A549 (cell line): ENCODE results near the gene PPIE.

Source experiments
- CTCF ChIP-seq: fragments of >200 bp; sonication (Bioruptor Twin); formaldehyde crosslinking; IDR thresholded peaks from 3 replicates; pipeline ENCODE4 v1.5.1; 2016
- EHMT2 ChIP-seq: fragments of 200-600 bp; sonication (generic); IDR thresholded peaks from 2 replicates; pipeline ENCODE4 v1.6.1; 2016; ENCODE audit warnings: antibody characterized with exemption, low read depth, mild to moderate bottlenecking, moderate library complexity
- GATA3 ChIP-seq: IDR thresholded peaks from 2 replicates; pipeline ENCODE4 v1.6.1; 2012; ENCODE audit warnings: borderline replicate concordance
- HDAC2 ChIP-seq: fragments of 200-600 bp; sonication (generic); IDR thresholded peaks from 2 replicates; pipeline ENCODE4 v1.6.1; 2016
- JUNB ChIP-seq: fragments of >200 bp; sonication (Bioruptor Twin); formaldehyde crosslinking; IDR thresholded peaks from 2 replicates; pipeline ENCODE4 v1.6.1; 2016
- NPAS2 ChIP-seq: fragments of 250-450 bp; sonication (Bioruptor Pico); IDR thresholded peaks from 2 replicates; pipeline ENCODE4 v1.8.0; 2022; ENCODE audit warnings: mild to moderate bottlenecking, moderate library complexity, borderline replicate concordance
- RCOR1 ChIP-seq: fragments of 150-350 bp; IDR thresholded peaks from 2 replicates; pipeline ENCODE4 v1.6.1; 2014; ENCODE audit warnings: antibody characterized with exemption, low read length, low read depth
- TFCP2L1 ChIP-seq: fragments of 250-450 bp; sonication (Bioruptor Pico); IDR thresholded peaks from 2 replicates; pipeline ENCODE4 v1.5.0; 2021; ENCODE audit warnings: mild to moderate bottlenecking
- USF2 ChIP-seq: fragments of 450-650 bp; IDR thresholded peaks from 2 replicates; pipeline ENCODE4 v1.6.1; 2014; ENCODE audit warnings: antibody characterized with exemption

- TF ChIP-seq USF2 (no peak), CTCF (no peak), TFCP2L1 (CRISPR knock-in tag) (no peak), GATA3 (no peak), NPAS2 (CRISPR knock-in tag) (no peak), HDAC2 (no peak), JUNB (no peak), RCOR1 (no peak), EHMT2 (no peak)
Measured at GRCh38 chr1:39757501-39757900, 18.8 kb downstream of the PPIE start.
